NCI-H1417 treated with DMSO at 0.1 percent for 48 hours (cell line): ENCODE data around the gene EPHB2.

Source experiments
- DNase-seq: peaks from one replicate; lab custom pipeline; 2025; lab: John Stamatoyannopoulos, UW

EPHB2 gene

DNA sequence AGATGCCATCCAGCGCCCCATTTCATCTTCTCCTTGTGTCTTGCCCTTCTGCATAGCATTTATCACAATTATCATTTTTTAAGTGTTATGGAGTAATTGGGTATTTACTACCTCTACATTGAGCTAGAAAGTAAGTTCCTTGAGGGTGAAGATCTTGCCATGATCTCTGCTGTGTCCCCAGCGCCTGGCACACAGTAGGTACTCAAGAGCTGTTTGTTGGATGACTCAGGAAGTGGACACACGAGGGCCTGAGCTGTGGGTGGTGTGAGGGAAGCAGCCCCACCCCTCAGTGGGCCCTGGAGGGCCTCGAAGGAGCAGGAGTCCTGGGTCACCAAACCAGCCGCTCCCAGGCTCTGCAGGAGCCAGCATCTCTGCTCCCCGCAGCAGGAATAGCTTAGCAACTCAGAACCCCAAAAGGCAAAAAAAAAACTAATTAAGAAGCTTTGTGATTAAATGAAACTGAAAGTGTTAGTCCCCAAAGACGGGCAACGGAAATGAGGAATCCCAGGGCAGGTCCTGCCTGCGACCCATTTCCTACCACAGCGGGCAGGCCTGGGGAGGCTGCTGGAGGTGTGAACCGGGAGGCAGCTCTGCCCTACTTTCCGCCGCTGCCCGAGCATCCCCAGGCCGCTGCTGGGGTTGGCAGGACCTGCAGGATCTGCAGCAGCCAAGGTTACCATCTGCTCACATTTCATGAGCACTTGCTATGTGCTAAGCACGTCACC, 174.3 kb downstream of the EPHB2 start:
- no peak for DNase-seq

DNA sequence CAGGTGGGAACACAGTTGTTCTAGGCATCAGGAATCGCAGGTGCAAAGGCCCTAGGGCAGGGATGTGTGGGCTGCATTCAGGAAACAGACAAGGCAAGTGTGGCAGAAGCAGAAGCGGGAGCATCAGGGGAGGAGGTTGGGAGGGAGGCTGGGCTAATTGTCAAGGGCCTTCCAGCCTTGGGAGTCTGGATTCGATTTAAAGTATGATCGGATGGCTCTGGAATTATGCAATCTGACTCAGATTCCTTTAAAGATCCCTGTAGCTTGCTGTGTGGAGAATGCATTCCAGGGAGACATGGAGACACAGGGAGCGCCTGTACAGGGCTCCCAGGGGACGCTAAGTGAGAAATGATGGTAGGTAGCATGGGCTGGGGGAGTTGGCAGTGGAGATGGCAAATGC, 175.6 kb downstream of the EPHB2 start:
- DNase-seq: no peak

DNA sequence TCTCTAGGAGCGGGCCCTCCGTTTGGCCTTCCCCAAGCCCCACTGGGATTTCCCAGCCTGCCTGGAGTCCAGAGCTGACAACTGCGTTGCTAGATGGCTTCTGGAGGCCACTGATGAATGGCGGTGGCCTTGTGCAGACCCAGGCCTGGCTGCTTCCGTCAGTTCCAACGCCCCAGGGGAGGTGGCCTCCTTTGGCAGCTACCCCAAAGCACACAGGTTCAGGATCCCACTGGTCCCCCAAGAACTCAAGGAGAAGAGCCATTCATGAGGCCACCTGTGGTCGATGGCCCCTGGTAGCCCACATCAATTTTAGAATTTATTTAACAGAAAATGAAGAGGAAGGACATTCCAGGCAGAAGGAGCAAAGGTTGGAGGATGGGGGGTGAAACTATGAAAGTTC, 176.9 kb downstream of the EPHB2 start:
- no peak for DNase-seq

DNA sequence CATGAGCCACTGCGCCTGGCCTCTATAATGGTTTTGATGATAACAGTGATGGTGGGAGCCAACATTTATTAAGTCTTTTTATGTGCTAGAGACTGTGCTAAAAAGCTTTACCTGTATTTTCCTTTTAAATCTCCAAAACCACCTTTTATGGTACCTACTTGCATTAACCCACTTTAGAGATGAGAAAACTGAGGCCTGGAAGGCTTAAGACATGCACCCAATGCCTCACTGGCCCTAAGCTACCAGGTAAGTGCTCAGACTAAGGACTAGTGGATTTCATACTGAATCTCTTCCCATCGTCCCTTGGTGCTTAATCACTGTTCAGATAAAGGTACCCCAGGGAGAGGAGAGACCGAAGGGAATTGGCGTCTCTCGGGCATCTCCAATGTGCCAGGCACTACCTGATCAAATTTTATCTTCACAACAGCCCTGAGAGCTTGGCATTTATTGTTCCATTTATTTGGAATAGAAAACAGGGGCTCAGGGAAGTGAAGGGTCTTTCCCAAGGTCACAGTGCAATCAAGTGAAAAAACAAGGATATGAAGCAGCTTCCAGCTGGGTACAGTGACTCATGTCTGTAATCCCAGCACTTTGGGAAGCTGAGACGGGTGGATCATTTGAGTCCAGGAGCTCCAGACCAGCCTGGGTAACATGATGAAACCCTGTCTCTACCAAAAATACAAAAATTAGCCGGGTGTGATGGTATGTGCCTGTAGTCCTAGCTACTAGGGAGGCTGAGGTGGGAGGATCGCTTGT, 177.9 kb downstream of the EPHB2 start:
- no peak for DNase-seq

DNA sequence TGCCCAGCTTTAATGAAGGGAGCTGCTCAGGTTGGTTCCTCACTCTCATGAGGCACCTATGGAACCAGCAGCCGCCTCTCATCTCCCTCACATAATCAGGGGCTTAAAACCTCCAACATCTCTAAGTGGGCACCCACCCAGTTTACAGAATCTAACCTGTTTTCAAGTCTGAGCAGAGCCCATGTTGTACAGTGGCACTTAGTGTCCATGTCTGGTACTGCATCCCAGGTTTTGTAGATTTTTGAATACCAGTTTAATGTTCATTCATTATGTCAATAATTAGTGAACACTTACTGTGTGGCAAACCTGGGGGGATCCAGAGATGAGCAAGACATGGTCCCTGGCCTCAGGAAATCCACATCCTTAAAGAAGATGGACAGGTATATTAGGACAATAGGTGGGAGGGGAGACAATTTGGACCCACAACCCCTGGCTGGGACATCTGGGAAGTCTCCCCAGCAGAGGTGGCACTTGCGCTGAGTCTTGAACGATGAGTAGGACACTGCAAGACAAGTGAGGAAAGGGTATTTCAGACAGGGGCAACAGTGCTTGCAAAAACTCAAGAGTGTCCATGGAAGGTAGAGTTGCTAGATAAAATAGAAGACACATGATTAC, 178.7 kb downstream of the EPHB2 start:
- no peak for DNase-seq

DNA sequence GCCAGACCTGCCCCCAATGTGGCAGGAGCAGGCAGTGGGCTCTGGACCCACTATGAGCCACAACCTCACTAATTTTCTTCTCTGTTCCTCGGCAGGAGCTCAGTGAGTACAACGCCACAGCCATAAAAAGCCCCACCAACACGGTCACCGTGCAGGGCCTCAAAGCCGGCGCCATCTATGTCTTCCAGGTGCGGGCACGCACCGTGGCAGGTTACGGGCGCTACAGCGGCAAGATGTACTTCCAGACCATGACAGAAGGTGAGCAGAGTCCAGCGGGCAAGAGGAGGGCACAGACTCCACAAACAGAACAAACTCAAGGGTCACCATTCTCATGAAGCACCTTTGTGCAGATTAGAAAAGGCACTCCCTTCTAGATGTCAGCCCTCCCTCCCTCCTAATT, 182.2 kb downstream of the EPHB2 start:
- no peak for DNase-seq

DNA sequence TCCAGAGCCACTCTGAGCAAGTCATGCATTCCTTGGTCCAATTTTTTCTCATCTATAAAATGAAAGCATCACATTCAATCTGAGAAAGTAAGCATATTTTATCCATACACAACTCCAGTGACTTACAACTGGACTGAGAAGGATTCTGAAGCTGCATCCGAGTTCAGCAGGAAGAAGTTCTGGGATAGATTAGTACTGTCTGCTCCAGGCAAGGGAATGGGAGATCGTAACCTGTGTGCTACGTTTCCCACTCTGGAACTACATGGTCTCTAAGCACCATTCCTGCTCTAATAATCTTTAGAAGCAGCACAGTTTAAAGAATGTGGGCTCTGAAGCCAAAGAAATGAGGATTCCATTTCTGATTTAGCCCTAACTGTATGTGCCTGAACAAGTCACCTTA, 182.7 kb downstream of the EPHB2 start:
- DNase-seq: no peak

DNA sequence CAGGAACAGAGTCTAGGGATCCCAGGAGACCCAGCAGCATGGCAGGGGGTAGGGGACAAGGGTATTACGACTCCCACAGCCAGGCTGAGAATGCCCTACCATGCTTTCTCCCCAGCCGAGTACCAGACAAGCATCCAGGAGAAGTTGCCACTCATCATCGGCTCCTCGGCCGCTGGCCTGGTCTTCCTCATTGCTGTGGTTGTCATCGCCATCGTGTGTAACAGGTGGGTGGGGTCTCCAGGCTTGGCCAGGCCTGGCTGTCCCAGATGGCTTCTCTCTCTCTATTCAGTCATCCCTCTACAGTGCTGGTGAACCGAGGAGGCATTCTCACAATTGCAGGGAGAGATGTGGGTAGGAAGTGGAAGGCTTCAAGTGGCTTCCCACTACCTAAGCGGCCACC, 184.7 kb downstream of the EPHB2 start:
- no peak for DNase-seq

DNA sequence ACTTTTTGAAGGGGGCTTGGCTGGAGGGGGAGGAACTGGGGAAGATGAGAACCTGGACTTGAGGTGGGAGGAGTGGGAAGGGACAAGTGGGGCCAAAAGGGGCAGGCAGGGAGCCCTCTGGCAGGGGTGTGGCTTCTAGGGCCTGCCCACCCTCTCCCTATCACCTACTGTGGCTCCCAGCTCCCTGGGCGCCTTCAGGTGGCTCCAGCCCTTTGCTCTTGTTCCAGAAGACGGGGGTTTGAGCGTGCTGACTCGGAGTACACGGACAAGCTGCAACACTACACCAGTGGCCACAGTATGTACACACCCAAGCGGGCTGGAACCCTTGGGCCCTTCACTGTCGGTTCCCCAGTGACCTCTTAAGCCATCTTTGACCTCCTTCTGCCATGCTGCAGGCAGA, 185.5 kb downstream of the EPHB2 start:
- DNase-seq: no peak

DNA sequence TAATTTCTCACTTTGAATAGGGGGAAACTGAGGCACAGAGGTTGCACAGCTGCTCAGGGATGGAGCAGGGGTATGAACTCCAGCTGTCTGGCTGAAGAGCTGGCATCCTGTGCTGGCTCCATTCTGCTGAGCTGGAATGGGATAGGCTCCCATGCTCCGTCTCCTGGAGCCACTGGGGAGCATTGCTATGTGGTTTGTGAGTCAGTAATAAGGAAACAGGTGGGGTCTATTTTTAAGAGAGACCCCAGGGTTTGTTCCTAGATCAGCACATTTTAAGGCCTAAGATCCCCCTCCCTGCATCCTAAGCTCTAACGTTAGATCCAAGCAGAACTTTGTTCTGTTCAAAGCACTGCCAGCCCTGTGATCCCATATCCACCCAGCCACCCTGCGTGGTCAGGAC, 189.8 kb downstream of the EPHB2 start:
- no peak for DNase-seq

DNA sequence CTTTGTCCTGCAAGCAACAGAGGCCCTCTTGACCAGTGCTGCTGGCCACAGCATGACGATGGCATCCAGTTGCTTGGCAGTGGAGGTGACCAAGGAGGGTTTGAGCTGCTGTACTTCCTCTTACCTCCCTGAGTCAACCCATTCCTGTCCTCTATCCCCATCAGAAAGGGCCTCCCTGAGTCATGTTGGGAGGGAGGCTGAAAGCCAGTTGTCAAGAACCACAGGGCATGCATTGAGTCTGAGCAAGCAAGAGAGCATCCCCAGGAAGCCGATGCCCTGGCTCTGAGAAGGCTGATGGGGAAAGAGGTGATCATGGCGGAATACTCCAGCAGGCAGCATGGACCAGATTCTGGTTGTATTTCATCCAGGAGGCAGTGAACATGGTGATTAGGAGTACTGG, 192.5 kb downstream of the EPHB2 start:
- no peak for DNase-seq

DNA sequence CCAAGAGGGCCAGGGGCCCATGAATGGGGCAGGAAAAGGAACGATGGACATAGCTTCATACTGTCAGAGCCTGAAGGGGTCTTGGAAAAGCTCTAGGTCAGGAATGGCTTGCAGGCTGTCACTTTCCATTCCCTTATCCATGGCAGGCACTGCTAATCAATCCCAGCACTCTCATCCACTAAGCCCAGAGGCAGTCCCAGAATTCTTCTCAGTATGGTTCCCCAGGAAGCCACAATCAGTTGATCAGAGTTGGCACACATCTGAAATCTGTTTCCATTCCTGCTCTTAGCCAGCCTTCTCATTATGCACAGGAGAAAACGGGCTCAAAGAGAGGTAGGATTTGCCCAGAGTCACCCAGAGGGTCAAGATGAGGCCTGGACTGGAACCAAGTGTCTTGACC, 196.3 kb downstream of the EPHB2 start:
- no peak for DNase-seq

DNA sequence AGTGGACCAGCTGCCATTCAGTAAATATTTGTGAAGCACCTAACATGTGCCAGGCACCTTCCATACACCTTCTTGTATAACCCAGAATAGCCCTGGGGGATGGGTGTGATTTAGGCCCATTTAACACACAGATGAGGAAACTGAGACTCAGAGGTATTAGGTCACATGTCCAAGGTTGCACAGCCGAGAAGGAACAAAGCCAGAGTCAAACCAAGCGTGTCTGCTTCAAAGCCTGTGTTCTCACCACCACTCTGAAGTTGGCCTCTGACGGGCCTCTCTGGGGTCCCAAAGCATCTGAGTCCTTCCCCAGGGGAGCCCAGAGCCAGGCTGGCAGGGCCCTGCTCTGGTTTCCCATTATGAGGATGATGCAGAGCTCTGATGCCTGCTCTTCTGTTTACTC, 196.9 kb downstream of the EPHB2 start:
- DNase-seq: no peak

DNA sequence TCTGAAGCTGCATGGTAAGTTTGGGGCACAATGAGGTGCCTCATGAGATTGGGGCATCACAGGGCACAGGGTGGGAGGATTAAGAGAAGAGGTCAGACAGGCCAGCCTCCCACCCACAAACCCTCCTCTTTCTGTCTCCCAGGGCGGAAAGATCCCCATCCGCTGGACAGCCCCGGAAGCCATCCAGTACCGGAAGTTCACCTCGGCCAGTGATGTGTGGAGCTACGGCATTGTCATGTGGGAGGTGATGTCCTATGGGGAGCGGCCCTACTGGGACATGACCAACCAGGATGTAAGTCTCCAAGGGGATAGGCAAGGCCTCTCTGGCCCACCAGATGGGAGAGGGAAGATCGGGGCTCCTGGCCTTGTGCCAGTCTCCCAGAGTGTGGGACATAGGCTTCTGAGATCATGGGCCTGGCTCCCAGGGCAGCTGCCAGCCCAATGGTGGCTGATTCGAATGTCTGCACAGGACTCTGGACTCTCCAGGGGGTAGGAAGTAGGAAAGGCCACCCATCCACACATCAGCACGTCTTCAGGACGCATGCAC, 198.3 kb downstream of the EPHB2 start:
- DNase-seq: no peak

DNA sequence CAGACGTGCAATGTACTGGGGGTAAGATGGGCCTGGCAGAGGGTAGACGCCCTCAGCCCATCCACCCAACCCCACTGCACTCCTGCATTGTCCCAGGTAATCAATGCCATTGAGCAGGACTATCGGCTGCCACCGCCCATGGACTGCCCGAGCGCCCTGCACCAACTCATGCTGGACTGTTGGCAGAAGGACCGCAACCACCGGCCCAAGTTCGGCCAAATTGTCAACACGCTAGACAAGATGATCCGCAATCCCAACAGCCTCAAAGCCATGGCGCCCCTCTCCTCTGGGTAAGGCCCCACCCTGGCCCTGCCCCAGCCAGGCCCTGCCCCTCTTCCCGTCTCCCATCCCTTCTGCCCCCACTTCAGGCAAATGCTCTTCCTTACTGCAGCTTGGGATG, 199.6 kb downstream of the EPHB2 start:
- no peak for DNase-seq

DNA sequence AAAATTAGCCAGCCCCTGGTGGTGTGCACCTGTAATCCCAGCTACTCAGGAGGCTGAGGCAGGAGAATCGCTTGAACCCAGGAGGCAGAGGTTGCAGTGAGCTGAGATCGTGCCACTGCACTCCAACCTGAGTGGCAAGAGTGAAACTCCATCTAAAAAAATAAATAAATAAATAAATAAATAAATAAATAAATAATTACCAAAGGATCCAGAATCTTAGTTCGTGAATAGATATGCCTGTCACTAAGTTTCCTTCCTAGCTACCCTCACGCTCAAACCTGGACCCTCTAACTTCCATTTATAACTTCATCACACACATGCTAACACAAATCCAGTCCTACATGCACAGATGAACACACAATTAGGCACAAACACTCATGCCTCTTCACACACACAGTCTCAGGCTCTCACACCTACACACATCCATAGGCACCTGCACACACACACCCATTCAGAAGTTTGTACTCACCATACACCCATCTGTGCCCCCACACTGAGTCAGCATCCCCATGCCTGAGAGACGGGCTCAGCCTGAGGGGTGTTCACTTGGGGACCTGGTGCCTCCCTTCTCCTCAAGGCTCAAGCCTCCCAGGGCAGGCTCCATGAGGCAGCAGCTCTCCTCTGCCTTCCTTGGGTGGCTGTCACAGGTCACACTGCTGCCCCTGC, 200.5 kb downstream of the EPHB2 start:
- no peak for DNase-seq

DNA sequence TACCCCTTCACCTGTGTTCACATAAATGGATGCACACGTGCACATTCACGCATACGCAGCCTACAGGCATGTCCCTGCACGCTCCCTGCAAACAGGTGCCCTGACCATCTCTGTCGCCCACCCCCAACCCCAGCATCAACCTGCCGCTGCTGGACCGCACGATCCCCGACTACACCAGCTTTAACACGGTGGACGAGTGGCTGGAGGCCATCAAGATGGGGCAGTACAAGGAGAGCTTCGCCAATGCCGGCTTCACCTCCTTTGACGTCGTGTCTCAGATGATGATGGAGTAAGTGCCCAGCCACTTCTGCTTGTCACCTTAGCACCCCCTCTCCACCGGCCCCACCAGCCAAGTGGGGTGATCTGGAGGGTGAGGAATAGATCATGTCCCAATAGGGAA, 201.7 kb downstream of the EPHB2 start:
- no peak for DNase-seq

DNA sequence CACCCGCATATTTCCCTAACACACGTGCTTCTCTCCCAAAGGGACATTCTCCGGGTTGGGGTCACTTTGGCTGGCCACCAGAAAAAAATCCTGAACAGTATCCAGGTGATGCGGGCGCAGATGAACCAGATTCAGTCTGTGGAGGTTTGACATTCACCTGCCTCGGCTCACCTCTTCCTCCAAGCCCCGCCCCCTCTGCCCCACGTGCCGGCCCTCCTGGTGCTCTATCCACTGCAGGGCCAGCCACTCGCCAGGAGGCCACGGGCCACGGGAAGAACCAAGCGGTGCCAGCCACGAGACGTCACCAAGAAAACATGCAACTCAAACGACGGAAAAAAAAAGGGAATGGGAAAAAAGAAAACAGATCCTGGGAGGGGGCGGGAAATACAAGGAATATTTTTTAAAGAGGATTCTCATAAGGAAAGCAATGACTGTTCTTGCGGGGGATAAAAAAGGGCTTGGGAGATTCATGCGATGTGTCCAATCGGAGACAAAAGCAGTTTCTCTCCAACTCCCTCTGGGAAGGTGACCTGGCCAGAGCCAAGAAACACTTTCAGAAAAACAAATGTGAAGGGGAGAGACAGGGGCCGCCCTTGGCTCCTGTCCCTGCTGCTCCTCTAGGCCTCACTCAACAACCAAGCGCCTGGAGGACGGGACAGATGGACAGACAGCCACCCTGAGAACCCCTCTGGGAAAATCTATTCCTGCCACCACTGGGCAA, 202.9 kb downstream of the EPHB2 start:
- DNase-seq: no peak

DNA sequence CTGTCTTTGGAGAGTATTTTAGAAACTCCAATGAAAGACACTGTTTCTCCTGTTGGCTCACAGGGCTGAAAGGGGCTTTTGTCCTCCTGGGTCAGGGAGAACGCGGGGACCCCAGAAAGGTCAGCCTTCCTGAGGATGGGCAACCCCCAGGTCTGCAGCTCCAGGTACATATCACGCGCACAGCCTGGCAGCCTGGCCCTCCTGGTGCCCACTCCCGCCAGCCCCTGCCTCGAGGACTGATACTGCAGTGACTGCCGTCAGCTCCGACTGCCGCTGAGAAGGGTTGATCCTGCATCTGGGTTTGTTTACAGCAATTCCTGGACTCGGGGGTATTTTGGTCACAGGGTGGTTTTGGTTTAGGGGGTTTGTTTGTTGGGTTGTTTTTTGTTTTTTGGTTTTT, 203.5 kb downstream of the EPHB2 start:
- DNase-seq: no peak

DNA sequence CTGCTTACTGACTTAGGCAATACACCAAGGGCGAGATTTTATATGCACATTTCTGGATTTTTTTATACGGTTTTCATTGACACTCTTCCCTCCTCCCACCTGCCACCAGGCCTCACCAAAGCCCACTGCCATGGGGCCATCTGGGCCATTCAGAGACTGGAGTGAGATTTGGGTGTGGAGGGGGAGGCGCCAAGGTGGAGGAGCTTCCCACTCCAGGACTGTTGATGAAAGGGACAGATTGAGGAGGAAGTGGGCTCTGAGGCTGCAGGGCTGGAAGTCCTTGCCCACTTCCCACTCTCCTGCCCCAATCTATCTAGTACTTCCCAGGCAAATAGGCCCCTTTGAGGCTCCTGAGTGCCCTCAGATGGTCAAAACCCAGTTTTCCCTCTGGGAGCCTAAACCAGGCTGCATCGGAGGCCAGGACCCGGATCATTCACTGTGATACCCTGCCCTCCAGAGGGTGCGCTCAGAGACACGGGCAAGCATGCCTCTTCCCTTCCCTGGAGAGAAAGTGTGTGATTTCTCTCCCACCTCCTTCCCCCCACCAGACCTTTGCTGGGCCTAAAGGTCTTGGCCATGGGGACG, 204.1 kb downstream of the EPHB2 start:
- no peak for DNase-seq

DNA sequence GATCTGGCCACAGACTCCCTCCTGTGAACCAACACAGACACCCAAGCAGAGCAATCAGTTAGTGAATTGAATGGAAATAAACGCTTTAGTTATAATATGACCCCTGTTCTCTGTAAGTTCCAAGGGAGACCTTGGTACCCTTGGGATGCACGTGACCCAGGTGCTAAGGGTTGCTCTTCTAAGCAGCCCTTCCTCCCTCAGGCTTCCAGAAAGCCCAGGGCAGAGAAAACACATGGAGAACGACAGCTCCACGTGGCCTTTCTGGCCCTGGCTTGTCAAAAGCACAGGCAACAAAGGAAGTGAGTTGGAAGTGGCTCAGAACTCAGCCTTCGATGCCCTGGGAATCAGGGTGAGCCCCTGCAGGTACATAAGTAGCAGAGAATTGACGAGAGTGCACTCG, 204.6 kb downstream of the EPHB2 start:
- DNase-seq: no peak
